ENCODE data around the gene HBG2. TPM values are rescaled to one million over a fixed set of nuclear protein-coding genes. Genes with fewer than 3 reads are reported as not detected.

The HBG2 gene
- total and polyA plus RNA-seq, 2 donors (not counting 1 experiment from before 2014, with no cell fraction given) = 2.6 TPM; not detected in 1

- H3K9ac ChIP-seq (ENCODE audit: insufficient read depth, low read length) = no peak overlapping the region
- H3K27me3 ChIP-seq (ENCODE audit: control insufficient read depth, insufficient read depth, low read length) = no peaks in the 10 kb centered on the region
- no peaks in the 10 kb centered on the region for H4K20me1 ChIP-seq (ENCODE audit: control insufficient read depth, extremely low read depth, insufficient read depth, low read length)
- no peaks in the 10 kb centered on the region for H3K9me3 ChIP-seq (ENCODE audit: control insufficient read depth, insufficient read depth, low read depth, low read length)
- H3K4me2 ChIP-seq (ENCODE audit: extremely low read depth, insufficient read depth, low read length) = no peak overlapping the region
- no peaks in the 10 kb centered on the region for H3K79me2 ChIP-seq (ENCODE audit: control insufficient read depth, insufficient read depth, low read length)
- H3K36me3 ChIP-seq (ENCODE audit: control insufficient read depth, insufficient read depth, low read length) = no peaks in the 10 kb centered on the region
- no peak overlapping the region for H3K27ac ChIP-seq (ENCODE audit: insufficient read depth, low read length)
- DNase-seq (ENCODE audit: low read depth in 2 of 2) = no peak
- H3K4me3 ChIP-seq (replicated peaks in 1 of 4; ENCODE audit: control extremely low read depth in 1 of 4, insufficient read depth in 1 of 4, low read depth in 3 of 4, low read length in 4 of 4) = no peak overlapping the region
- no peak for TF ChIP-seq EZH2 (IDR thresholded peaks at IDR 0.05; ENCODE audit: low read length, missing control alignments)
- TF ChIP-seq CTCF (conservative IDR thresholded peaks at IDR 0.05 in 1 of 2, IDR thresholded peaks at IDR 0.05 in 1 of 2; ENCODE audit: low read depth in 1 of 2, low read length in 2 of 2) = no peak
- H3K4me1 ChIP-seq (ENCODE audit: control insufficient read depth, extremely low read depth, insufficient read depth, low read length) = peaks cover 16% of the 10 kb centered on the region
- H2AFZ ChIP-seq (ENCODE audit: low read length) = no peak overlapping the region
These were observed 29.3 kb upstream of the HBG2 start for GRCh38 chr11:5283882-5284281.

- no peak for TF ChIP-seq CTCF (conservative IDR thresholded peaks at IDR 0.05 in 1 of 2, IDR thresholded peaks at IDR 0.05 in 1 of 2; ENCODE audit: low read depth in 1 of 2, low read length in 2 of 2)
- no peak for DNase-seq (ENCODE audit: low read depth in 2 of 2)
- Histone ChIP-seq H3K27ac (ENCODE audit: insufficient read depth, low read length) (no peak overlapping the region), H3K79me2 (ENCODE audit: control insufficient read depth, insufficient read depth, low read length) (no peaks in the 10 kb centered on the region), H3K4me2 (ENCODE audit: extremely low read depth, insufficient read depth, low read length) (no peak overlapping the region), H3K9me3 (ENCODE audit: control insufficient read depth, insufficient read depth, low read depth, low read length) (no peaks in the 10 kb centered on the region), H2AFZ (ENCODE audit: low read length) (no peak overlapping the region), H3K36me3 (ENCODE audit: control insufficient read depth, insufficient read depth, low read length) (no peaks in the 10 kb centered on the region), H3K27me3 (ENCODE audit: control insufficient read depth, insufficient read depth, low read length) (no peaks in the 10 kb centered on the region), H4K20me1 (ENCODE audit: control insufficient read depth, extremely low read depth, insufficient read depth, low read length) (no peaks in the 10 kb centered on the region), H3K4me1 (ENCODE audit: control insufficient read depth, extremely low read depth, insufficient read depth, low read length) (peaks cover 14% of the 10 kb centered on the region), H3K4me3 (replicated peaks in 1 of 4; ENCODE audit: control extremely low read depth in 1 of 4, insufficient read depth in 1 of 4, low read depth in 3 of 4, low read length in 4 of 4) (no peak overlapping the region), H3K9ac (ENCODE audit: insufficient read depth, low read length) (no peak overlapping the region)
These were observed 28.5 kb upstream of the HBG2 start for GRCh38 chr11:5283086-5283485.

- Histone ChIP-seq H3K36me3 (ENCODE audit: control insufficient read depth, insufficient read depth, low read length) (no peaks in the 10 kb centered on the region), H3K4me1 (ENCODE audit: control insufficient read depth, extremely low read depth, insufficient read depth, low read length) (peaks cover 14% of the 10 kb centered on the region), H3K79me2 (ENCODE audit: control insufficient read depth, insufficient read depth, low read length) (no peaks in the 10 kb centered on the region), H3K9me3 (ENCODE audit: control insufficient read depth, insufficient read depth, low read depth, low read length) (no peaks in the 10 kb centered on the region), H3K9ac (ENCODE audit: insufficient read depth, low read length) (no peak overlapping the region), H3K27ac (ENCODE audit: insufficient read depth, low read length) (no peak overlapping the region), H4K20me1 (ENCODE audit: control insufficient read depth, extremely low read depth, insufficient read depth, low read length) (no peaks in the 10 kb centered on the region), H3K27me3 (ENCODE audit: control insufficient read depth, insufficient read depth, low read length) (no peaks in the 10 kb centered on the region), H3K4me2 (ENCODE audit: extremely low read depth, insufficient read depth, low read length) (no peak overlapping the region), H2AFZ (ENCODE audit: low read length) (no peak overlapping the region), H3K4me3 (replicated peaks in 1 of 4; ENCODE audit: control extremely low read depth in 1 of 4, insufficient read depth in 1 of 4, low read depth in 3 of 4, low read length in 4 of 4) (no peak overlapping the region)
- TF ChIP-seq CTCF (conservative IDR thresholded peaks at IDR 0.05 in 1 of 2, IDR thresholded peaks at IDR 0.05 in 1 of 2; ENCODE audit: low read depth in 1 of 2, low read length in 2 of 2) = no peak
- no peak for TF ChIP-seq EZH2 (IDR thresholded peaks at IDR 0.05; ENCODE audit: low read length, missing control alignments)
- DNase-seq (ENCODE audit: low read depth in 2 of 2) = no peak
These were observed 28.0 kb upstream of the HBG2 start for GRCh38 chr11:5282628-5283027.
